ENCODE results near the gene SP7. TPM values are rescaled to one million over a fixed set of nuclear protein-coding genes. Genes with fewer than 3 reads are reported as not detected.
A peak's percentile ranks its signal among the peaks of the same experiment; 100 is the strongest.

Gene SP7
- total and polyA plus RNA-seq, 10 of the 15 experiments (the other 5 are each of a cell fraction or from before 2014, with no cell fraction given): 0.05 to 0.11 TPM; not detected in 8

DNA sequence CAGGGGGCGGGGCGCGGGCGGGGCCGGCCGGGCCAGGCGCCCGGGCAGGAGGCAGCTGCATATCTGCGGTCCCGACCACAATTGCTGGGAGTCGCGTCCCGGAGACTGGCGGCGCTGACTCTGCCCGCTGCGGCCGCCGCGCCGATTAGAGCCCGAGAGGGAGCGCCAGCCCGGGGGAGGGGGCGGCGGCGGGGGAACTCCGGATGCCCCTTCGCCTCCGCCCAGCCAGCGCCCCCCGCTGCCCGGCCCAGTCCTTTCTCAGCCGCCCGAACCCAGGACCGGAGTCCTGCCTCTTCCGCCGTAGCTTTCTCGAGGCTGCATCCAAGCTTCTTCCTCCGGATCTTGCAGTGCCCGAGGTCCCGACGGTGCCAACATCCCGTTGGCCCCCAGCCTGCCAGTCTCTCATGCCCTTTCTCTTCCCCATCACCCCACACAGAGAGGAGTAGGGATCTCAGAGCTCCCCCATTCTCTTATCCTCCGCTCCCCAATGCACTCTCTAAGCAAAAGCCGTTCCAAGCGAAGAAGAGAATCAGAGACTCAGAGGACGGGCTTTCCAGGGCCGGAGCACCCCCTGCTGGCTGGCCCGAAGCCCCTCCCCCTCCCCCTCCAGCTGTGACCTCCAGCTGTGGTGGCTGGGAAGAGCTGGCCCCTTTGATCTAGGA lies 8.8 kb upstream of the SP7 start:
- H3K27ac ChIP-seq (ENCODE audit: control insufficient read depth, insufficient read depth): no peak overlapping the region
- WGBS (ENCODE audit: insufficient coverage, insufficient replicate concordance, low lambda C conversion rate, missing lambda C conversion rate): under 1% methylated on average over 19 of the region's 50 CpGs
- peaks cover 5% of the 10 kb centered on the region for H3K4me1 ChIP-seq (ENCODE audit: control insufficient read depth, insufficient read depth, low read length)
- ChIA-PET POLR2A (interaction anchor here (1.0 to 3.4 kb wide), 9 partner anchors 10 to 156 kb away, joined by 3 to 41 read pairs (median 5); partner anchors contain the start of genes SP1 and TARBP2), CTCF (interaction anchor here (0.5 to 7.5 kb wide), 61 partner anchors 7 to 305 kb away, joined by 3 to 240 read pairs (median 4); partner anchors contain the start of genes AAAS, CSAD, ESPL1 and ITGB7), RAD21 (ENCODE audit: unreplicated experiment) (interaction anchor here (0.6 to 2.6 kb wide), 34 partner anchors 10 to 401 kb away, joined by 3 to 118 read pairs (median 4); partner anchors contain the start of genes AAAS, ESPL1, MYG1 and PFDN5), SMC1A (ENCODE audit: uncharacterized antibody, unreplicated experiment) (interaction anchor here (0.6 to 4.2 kb wide), 26 partner anchors 7 to 278 kb away, joined by 3 to 123 read pairs (median 4); partner anchors contain the start of genes AAAS, MYG1 and PFDN5)
- H3K9ac ChIP-seq (ENCODE audit: control insufficient read depth, insufficient read depth, low read length): peak overlapping the region; percentile 34; the same call in 1 of the 2 replicates
- H3K79me2 ChIP-seq (ENCODE audit: control insufficient read depth, insufficient read depth, low read length): no peaks in the 10 kb centered on the region
- DNase-seq (ENCODE audit: low read depth, low spot score): no peak
- in situ Hi-C loops (cut with MboI) (loop anchor here (5.0 kb wide), 1 partner anchor 77 kb away; the partner anchor contains the start of gene AMHR2), intact Hi-C loops (cut with micrococcal nuclease; ENCODE audit: unreplicated experiment) (loop anchor here (1.0 kb wide), 3 partner anchors 21 to 186 kb away; no protein-coding TSS in a partner anchor)
- FAIRE-seq: no peak
- H3K4me2 ChIP-seq (ENCODE audit: control insufficient read depth, insufficient read depth): peak overlapping the region; percentile 96
- BruUV-seq (replicated peaks): no TSS peak
- H3K36me3 ChIP-seq (ENCODE audit: control insufficient read depth in 2 of 2, insufficient read depth in 2 of 2, low read length in 1 of 2): no peaks in the 10 kb centered on the region
- H3K4me3 ChIP-seq: peak overlapping the region; percentile 80
- H3K9me3 ChIP-seq (replicated peaks; ENCODE audit: control insufficient read depth, insufficient read depth, low read length): no peaks in the 10 kb centered on the region
- H4K20me1 ChIP-seq (ENCODE audit: control insufficient read depth, insufficient read depth): no peaks in the 10 kb centered on the region
- peak overlapping the region; percentile 94 for H2AFZ ChIP-seq (ENCODE audit: control insufficient read depth, low read depth, low read length)
- H3K27me3 ChIP-seq (replicated peaks in 1 of 2; ENCODE audit: control insufficient read depth in 2 of 2, insufficient read depth in 2 of 2, low read length in 1 of 2): peaks cover 0 to 5% of the 10 kb centered on the region in 2 experiments; a peak in 1 of 4 replicates
- peak; percentile 95 for ATAC-seq
- peak; percentile 86 for TF ChIP-seq TCF12 (IDR thresholded peaks at IDR 0.05; ENCODE audit: low read depth, low read length)
- TF ChIP-seq, protein P1, sequence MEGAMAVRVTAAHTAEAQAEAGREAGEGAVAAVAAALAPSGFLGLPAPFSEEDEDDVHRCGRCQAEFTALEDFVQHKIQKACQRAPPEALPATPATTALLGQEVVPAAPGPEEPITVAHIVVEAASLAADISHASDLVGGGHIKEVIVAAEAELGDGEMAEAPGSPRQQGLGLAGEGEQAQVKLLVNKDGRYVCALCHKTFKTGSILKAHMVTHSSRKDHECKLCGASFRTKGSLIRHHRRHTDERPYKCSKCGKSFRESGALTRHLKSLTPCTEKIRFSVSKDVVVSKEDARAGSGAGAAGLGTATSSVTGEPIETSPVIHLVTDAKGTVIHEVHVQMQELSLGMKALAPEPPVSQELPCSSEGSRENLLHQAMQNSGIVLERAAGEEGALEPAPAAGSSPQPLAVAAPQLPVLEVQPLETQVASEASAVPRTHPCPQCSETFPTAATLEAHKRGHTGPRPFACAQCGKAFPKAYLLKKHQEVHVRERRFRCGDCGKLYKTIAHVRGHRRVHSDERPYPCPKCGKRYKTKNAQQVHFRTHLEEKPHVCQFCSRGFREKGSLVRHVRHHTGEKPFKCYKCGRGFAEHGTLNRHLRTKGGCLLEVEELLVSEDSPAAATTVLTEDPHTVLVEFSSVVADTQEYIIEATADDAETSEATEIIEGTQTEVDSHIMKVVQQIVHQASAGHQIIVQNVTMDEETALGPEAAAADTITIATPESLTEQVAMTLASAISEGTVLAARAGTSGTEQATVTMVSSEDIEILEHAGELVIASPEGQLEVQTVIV (IDR thresholded peaks at IDR 0.05; ENCODE audit: borderline replicate concordance, partially characterized antibody): no peak
- TF ChIP-seq, protein P2, sequence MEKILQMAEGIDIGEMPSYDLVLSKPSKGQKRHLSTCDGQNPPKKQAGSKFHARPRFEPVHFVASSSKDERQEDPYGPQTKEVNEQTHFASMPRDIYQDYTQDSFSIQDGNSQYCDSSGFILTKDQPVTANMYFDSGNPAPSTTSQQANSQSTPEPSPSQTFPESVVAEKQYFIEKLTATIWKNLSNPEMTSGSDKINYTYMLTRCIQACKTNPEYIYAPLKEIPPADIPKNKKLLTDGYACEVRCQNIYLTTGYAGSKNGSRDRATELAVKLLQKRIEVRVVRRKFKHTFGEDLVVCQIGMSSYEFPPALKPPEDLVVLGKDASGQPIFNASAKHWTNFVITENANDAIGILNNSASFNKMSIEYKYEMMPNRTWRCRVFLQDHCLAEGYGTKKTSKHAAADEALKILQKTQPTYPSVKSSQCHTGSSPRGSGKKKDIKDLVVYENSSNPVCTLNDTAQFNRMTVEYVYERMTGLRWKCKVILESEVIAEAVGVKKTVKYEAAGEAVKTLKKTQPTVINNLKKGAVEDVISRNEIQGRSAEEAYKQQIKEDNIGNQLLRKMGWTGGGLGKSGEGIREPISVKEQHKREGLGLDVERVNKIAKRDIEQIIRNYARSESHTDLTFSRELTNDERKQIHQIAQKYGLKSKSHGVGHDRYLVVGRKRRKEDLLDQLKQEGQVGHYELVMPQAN (conservative IDR thresholded peaks at IDR 0.05): no peak; the same call in 1 of the 2 replicates
- 0 out of 2 replicates have a peak, but pooled peaks have one; percentile 50 for TF ChIP-seq GATAD2B (conservative IDR thresholded peaks at IDR 0.05; ENCODE audit: low read depth)
- TF ChIP-seq, protein P3, sequence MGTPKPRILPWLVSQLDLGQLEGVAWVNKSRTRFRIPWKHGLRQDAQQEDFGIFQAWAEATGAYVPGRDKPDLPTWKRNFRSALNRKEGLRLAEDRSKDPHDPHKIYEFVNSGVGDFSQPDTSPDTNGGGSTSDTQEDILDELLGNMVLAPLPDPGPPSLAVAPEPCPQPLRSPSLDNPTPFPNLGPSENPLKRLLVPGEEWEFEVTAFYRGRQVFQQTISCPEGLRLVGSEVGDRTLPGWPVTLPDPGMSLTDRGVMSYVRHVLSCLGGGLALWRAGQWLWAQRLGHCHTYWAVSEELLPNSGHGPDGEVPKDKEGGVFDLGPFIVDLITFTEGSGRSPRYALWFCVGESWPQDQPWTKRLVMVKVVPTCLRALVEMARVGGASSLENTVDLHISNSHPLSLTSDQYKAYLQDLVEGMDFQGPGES (IDR thresholded peaks at IDR 0.05): no peak
- no peak for TF ChIP-seq BRCA1 (IDR thresholded peaks at IDR 0.05; ENCODE audit: low read depth, low read length)
- TF ChIP-seq CREM (IDR thresholded peaks at IDR 0.05; ENCODE audit: low read depth): no peak
- no peak for TF ChIP-seq RBBP5 (conservative IDR thresholded peaks at IDR 0.05)
- TF ChIP-seq, protein P4, sequence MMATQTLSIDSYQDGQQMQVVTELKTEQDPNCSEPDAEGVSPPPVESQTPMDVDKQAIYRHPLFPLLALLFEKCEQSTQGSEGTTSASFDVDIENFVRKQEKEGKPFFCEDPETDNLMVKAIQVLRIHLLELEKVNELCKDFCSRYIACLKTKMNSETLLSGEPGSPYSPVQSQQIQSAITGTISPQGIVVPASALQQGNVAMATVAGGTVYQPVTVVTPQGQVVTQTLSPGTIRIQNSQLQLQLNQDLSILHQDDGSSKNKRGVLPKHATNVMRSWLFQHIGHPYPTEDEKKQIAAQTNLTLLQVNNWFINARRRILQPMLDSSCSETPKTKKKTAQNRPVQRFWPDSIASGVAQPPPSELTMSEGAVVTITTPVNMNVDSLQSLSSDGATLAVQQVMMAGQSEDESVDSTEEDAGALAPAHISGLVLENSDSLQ (IDR thresholded peaks at IDR 0.05): peak; percentile 33; the same call in 1 of the 2 replicates
- TF ChIP-seq, protein P5, sequence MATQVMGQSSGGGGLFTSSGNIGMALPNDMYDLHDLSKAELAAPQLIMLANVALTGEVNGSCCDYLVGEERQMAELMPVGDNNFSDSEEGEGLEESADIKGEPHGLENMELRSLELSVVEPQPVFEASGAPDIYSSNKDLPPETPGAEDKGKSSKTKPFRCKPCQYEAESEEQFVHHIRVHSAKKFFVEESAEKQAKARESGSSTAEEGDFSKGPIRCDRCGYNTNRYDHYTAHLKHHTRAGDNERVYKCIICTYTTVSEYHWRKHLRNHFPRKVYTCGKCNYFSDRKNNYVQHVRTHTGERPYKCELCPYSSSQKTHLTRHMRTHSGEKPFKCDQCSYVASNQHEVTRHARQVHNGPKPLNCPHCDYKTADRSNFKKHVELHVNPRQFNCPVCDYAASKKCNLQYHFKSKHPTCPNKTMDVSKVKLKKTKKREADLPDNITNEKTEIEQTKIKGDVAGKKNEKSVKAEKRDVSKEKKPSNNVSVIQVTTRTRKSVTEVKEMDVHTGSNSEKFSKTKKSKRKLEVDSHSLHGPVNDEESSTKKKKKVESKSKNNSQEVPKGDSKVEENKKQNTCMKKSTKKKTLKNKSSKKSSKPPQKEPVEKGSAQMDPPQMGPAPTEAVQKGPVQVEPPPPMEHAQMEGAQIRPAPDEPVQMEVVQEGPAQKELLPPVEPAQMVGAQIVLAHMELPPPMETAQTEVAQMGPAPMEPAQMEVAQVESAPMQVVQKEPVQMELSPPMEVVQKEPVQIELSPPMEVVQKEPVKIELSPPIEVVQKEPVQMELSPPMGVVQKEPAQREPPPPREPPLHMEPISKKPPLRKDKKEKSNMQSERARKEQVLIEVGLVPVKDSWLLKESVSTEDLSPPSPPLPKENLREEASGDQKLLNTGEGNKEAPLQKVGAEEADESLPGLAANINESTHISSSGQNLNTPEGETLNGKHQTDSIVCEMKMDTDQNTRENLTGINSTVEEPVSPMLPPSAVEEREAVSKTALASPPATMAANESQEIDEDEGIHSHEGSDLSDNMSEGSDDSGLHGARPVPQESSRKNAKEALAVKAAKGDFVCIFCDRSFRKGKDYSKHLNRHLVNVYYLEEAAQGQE (IDR thresholded peaks at IDR 0.05; ENCODE audit: low read depth, low read length): no peak
